LNCaP clone FGC (cell line): Measurements from ENCODE around the gene GAS7.

Experiments
- DNase-seq: peaks from one replicate; pipeline ENCODE4 v3.0.0-alpha.2; 2011; ENCODE audit warnings: low read depth
- H3K4me3 ChIP-seq: 2 replicates; pipeline ENCODE4 v1.5.1; 2011; ENCODE audit warnings: mild to moderate bottlenecking, low read depth, low read length, control low read depth
- CTCF ChIP-seq: IDR thresholded peaks from 2 replicates; pipeline ENCODE4 v1.5.1; 2012; ENCODE audit warnings: mild to moderate bottlenecking; ENCODE audit not compliant: control insufficient read depth, insufficient read depth; ENCODE audit errors: extremely low read depth

The GAS7 gene

GRCh38 chr17:10155371-10156076, 42.9 kb downstream of the GAS7 start:
- DNase-seq, result no peak
- TF ChIP-seq CTCF, result no peak
- H3K4me3 ChIP-seq, result no peak overlapping the region

- DNase-seq, result no peak
- no peak for TF ChIP-seq CTCF
- H3K4me3 ChIP-seq, result no peak overlapping the region
Observed at GRCh38 chr17:10151667-10152496, 46.5 kb downstream of the GAS7 start.

GRCh38 chr17:10149573-10150399, 48.6 kb downstream of the GAS7 start:
- H3K4me3 ChIP-seq, result no peak overlapping the region
- no peak for TF ChIP-seq CTCF
- DNase-seq, result no peak

- no peak overlapping the region for H3K4me3 ChIP-seq
- DNase-seq, result no peak
- no peak for TF ChIP-seq CTCF
Observed at GRCh38 chr17:10147761-10148415, 50.5 kb downstream of the GAS7 start.

GRCh38 chr17:10147040-10147439, 51.4 kb downstream of the GAS7 start:
- DNase-seq, result no peak
- no peak for TF ChIP-seq CTCF
- no peak overlapping the region for H3K4me3 ChIP-seq

- no peak for TF ChIP-seq CTCF
- no peak for DNase-seq
- H3K4me3 ChIP-seq, result no peak overlapping the region
Observed at GRCh38 chr17:10144982-10145381, 53.4 kb downstream of the GAS7 start.
